Endothelial cell of umbilical vein (primary cell): ENCODE data around the gene FSD1. TPM values are rescaled to one million over a fixed set of nuclear protein-coding genes. Genes with fewer than 3 reads are reported as not detected.

Experiments
- BruUV-seq: library from RNA; stranded (reverse); fragments of 400-500 nt; replicated peaks from 2 replicates; lab custom pipeline; 2021; lab: Mats Ljungman, UMichigan
- CTCF ChIA-PET: fragments of 300-600, 350-600 bp; sonication (Branson Sonifier 250); formaldehyde crosslinking; loops from one replicate; lab custom pipeline; 2021; ENCODE audit warnings: antibody characterized with exemption, inconsistent platforms; lab: Charles Lee
- POLR2A ChIA-PET: fragments of 300-600, 350-600 bp; sonication (Branson Sonifier 250); formaldehyde crosslinking; loops from one replicate; lab custom pipeline; 2021; ENCODE audit warnings: antibody characterized with exemption, inconsistent platforms; lab: Charles Lee
- DNase-seq: peaks from one replicate; pipeline ENCODE4 v3.0.0-alpha.2; 2011; ENCODE audit warnings: low read depth, low spot score
- FAIRE-seq: peaks from 2 replicates; lab custom pipeline; 2011; peaks lifted over from hg19 to GRCh38; lab: Jason Lieb, UNC
- H2AFZ ChIP-seq: 2 replicates; pipeline ENCODE4 v1.6.0; 2012; ENCODE audit warnings: low read depth, low read length, control low read depth, inconsistent platforms
- H3K27ac ChIP-seq: 2 replicates; pipeline ENCODE4 v1.5.1; 2011; ENCODE audit warnings: low read depth, mild to moderate bottlenecking, control low read depth, low read length, moderate library complexity; ENCODE audit not compliant: insufficient read depth
- H3K27me3 ChIP-seq, 2 experiments: 2 replicates each; pipeline versions ENCODE4 v1.6.0 to v1.6.1; 2011; ENCODE audit warnings: low read length in 2 of 2, mixed read lengths in 1 of 2; ENCODE audit not compliant: control insufficient read depth in 2 of 2, insufficient read depth in 2 of 2
- H3K36me3 ChIP-seq, 2 experiments: 2 replicates in 1 of 2; 3 replicates in 1 of 2; pipeline ENCODE4 v1.5.1; 2011; ENCODE audit warnings: low read length in 2 of 2, mild to moderate bottlenecking in 1 of 2, moderate library complexity in 1 of 2; ENCODE audit not compliant: control insufficient read depth in 2 of 2, insufficient read depth in 2 of 2; ENCODE audit errors: extremely low read depth in 1 of 2
- H3K4me1 ChIP-seq: 3 replicates; pipeline ENCODE4 v1.5.1; 2011; ENCODE audit warnings: mild to moderate bottlenecking, low read length; ENCODE audit not compliant: control insufficient read depth, insufficient read depth; ENCODE audit errors: extremely low read depth
- H3K4me2 ChIP-seq: 2 replicates; pipeline ENCODE4 v1.6.1; 2011; ENCODE audit warnings: low read length, control low read depth, mixed read lengths; ENCODE audit not compliant: insufficient read depth
- H3K4me3 ChIP-seq, 3 experiments: fragments of 200-600 bp in 1 of 3; sonication (generic), shearing (Covaris generic) in 1 of 3; replicated peaks in 1 of 3; 2 replicates each; pipeline ENCODE4 v1.5.1; 2011 to 2016; ENCODE audit warnings: control low read depth in 3 of 3, low read length in 3 of 3, mild to moderate bottlenecking in 2 of 3, inconsistent platforms in 1 of 3, low read depth in 1 of 3, moderate library complexity in 1 of 3; ENCODE audit not compliant: insufficient read depth in 1 of 3
- H3K79me2 ChIP-seq: 2 replicates; pipeline ENCODE4 v1.6.0; 2012; ENCODE audit warnings: low read length, inconsistent platforms; ENCODE audit not compliant: control insufficient read depth, insufficient read depth
- H3K9ac ChIP-seq: replicated peaks from 2 replicates; pipeline ENCODE3; 2011; ENCODE audit warnings: low read length, control low read depth; ENCODE audit not compliant: insufficient read depth; ENCODE audit errors: extremely low read depth
- H3K9me1 ChIP-seq: replicated peaks from 3 replicates; pipeline ENCODE4 v1.6.0; 2011; ENCODE audit warnings: mild to moderate bottlenecking, low read length; ENCODE audit not compliant: control insufficient read depth, insufficient read depth; ENCODE audit errors: extremely low read depth
- H3K9me3 ChIP-seq: replicated peaks from 2 replicates; pipeline ENCODE4 v1.5.1; 2012; ENCODE audit warnings: low read length, inconsistent platforms; ENCODE audit not compliant: control insufficient read depth, insufficient read depth
- H4K20me1 ChIP-seq: replicated peaks from 2 replicates; pipeline ENCODE3; 2011; ENCODE audit warnings: mild to moderate bottlenecking, low read length; ENCODE audit not compliant: control insufficient read depth, insufficient read depth; ENCODE audit errors: extremely low read depth
- EZH2 ChIP-seq: IDR thresholded peaks from 2 replicates; pipeline ENCODE4 v1.6.1; 2012; ENCODE audit warnings: borderline replicate concordance, low read depth, mild to moderate bottlenecking, moderate library complexity, low read length, inconsistent platforms; ENCODE audit not compliant: severe bottlenecking
- FOS ChIP-seq: IDR thresholded peaks from 2 replicates; pipeline ENCODE4 v1.6.1; 2011; ENCODE audit warnings: mild to moderate bottlenecking, low read length, moderate library complexity, borderline replicate concordance; ENCODE audit not compliant: insufficient read depth
- GATA2 ChIP-seq: IDR thresholded peaks from 2 replicates; pipeline ENCODE4 v1.7.0; 2011; ENCODE audit warnings: low read depth, mild to moderate bottlenecking, moderate library complexity, mixed read lengths, low read length; ENCODE audit not compliant: insufficient read length, insufficient read depth
- JUN ChIP-seq: IDR thresholded peaks from 2 replicates; pipeline ENCODE4 v1.6.1; 2011; ENCODE audit warnings: borderline replicate concordance, low read depth; ENCODE audit not compliant: insufficient read length, insufficient read depth
- MAX ChIP-seq: IDR thresholded peaks from 2 replicates; pipeline ENCODE4 v1.6.1; 2011; ENCODE audit not compliant: insufficient read depth, insufficient read length
- MYC ChIP-seq: IDR thresholded peaks from one replicate; pipeline ENCODE4 v1.6.1; 2011; ENCODE audit warnings: mild to moderate bottlenecking, low read depth, low read length
- POLR2A ChIP-seq: IDR thresholded peaks from 2 replicates; pipeline ENCODE4 v1.6.1; 2012; ENCODE audit warnings: low read depth, mild to moderate bottlenecking, control low read depth, low read length
- POLR2AphosphoS5 ChIP-seq: IDR thresholded peaks from 2 replicates; pipeline ENCODE4 v1.6.1; 2012; ENCODE audit warnings: low read depth, mild to moderate bottlenecking, control low read depth, low read length, moderate library complexity; ENCODE audit not compliant: insufficient read depth
- dilution Hi-C: fragments of 300-500 bp; cut with MboI; formaldehyde crosslinking; loops from one replicate; pipeline ENCODE4 v1.15.0; 2019; ENCODE audit warnings: low sequenced_read_pairs; ENCODE audit not compliant: extremely low pct_ligation_motif_present
- intact Hi-C: fragments of 100-400 bp; cut with micrococcal nuclease; formaldehyde crosslinking; loops from one replicate; pipeline ENCODE4 v1.10.0; 2022
- polyA plus RNA-seq, 4 experiments: library from polyadenylated mRNA; depleted of rRNA in 3 of 4; stranded (reverse) in 3 of 4; unstranded in 1 of 4; fragments of >200 nt; gene quantifications; 2 replicates each; pipeline versions ENCODE4 v1.2.1 to v1.2.3, GENCODE V29; 2011 to 2012; ENCODE audit warnings: missing spikeins in 1 of 4
- total RNA-seq: library from RNA; stranded (reverse); gene quantifications from 2 replicates; pipeline ENCODE4 v1.2.3, GENCODE V29; 2021
- TF ChIP-seq, protein P1 (sequence below), 2 donors: IDR thresholded peaks; 1 replicate in 1 of 2; 2 replicates in 1 of 2; pipeline ENCODE4 v1.5.1; 2011; ENCODE audit warnings: low read length in 2 of 2, mild to moderate bottlenecking in 2 of 2, moderate library complexity in 2 of 2, control low read depth in 1 of 2, inconsistent platforms in 1 of 2, low read depth in 1 of 2; ENCODE audit not compliant: insufficient read depth in 1 of 2; ENCODE audit errors: extremely low read depth in 1 of 2

The FSD1 gene
- total and polyA plus RNA-seq, 2 donors (not counting 3 experiments of a cell fraction or from before 2014, with no cell fraction given) = 25.8 to 55.5 TPM

- Histone ChIP-seq H3K79me2 (no peaks in the 10 kb centered on the region), H3K36me3 (no peaks in the 10 kb centered on the region), H2AFZ (no peak overlapping the region), H3K4me1 (no peaks in the 10 kb centered on the region), H3K4me3 (no peak overlapping the region), H3K9me3 (no peaks in the 10 kb centered on the region), H3K4me2 (no peak overlapping the region), H3K9me1 (no peaks in the 10 kb centered on the region), H3K9ac (no peak overlapping the region), H4K20me1 (no peaks in the 10 kb centered on the region), H3K27me3 (no peaks in the 10 kb centered on the region), H3K27ac (no peak overlapping the region)
- dilution Hi-C loops = no loop called here
- DNase-seq (no peak), FAIRE-seq (no peak)
- ChIA-PET CTCF (no interaction called here), POLR2A (no interaction called here)
- intact Hi-C loops = no loop called here
- TF ChIP-seq FOS = no peak
- no TSS peak for BruUV-seq
Observed at GRCh38 chr19:4301590-4302242, 2.7 kb upstream of the FSD1 start.

DNA sequence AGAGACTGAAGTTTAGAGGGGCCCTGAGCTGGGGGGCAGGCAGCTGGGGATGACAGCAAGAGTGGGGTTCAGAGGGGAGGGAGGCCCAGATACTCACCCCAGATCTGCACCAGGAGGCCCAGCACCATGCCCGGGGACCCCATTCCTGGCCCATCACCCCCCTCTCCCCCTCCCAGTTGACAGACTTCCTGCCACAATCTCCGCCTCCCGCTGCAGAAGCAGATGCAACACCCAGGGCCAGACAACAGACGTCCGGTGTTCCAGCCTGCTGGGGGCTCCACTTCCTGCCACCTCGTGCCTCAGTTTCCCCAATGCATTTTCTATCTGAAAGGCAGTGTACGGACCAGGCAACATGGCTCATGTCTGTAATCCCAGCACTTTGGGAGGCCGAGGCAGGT is 2.2 kb upstream of the FSD1 start, which contains the start of gene TMIGD2:
TMIGD2 (minus strand) TSS at position 147 of the 398 bp plus-strand sequence; CDS start at position 143, 4 bp downstream.
- POLR2A ChIA-PET = no interaction called here
- no peaks in the 10 kb centered on the region for H3K27me3 ChIP-seq
- no peak within 1 kb of the TSS for H3K4me2 ChIP-seq
- FAIRE-seq (no peak), DNase-seq (no peak)
- dilution Hi-C loops (no loop called here), intact Hi-C loops (no loop called here)
- H3K9me1 ChIP-seq = no peaks in the 10 kb centered on the region
- no peak within 1 kb of the TSS for H3K9ac ChIP-seq
- no peaks in the 10 kb centered on the region for H3K9me3 ChIP-seq
- TF ChIP-seq MAX = no peak
- TF ChIP-seq EZH2 = no peak
- TF ChIP-seq, protein P1, sequence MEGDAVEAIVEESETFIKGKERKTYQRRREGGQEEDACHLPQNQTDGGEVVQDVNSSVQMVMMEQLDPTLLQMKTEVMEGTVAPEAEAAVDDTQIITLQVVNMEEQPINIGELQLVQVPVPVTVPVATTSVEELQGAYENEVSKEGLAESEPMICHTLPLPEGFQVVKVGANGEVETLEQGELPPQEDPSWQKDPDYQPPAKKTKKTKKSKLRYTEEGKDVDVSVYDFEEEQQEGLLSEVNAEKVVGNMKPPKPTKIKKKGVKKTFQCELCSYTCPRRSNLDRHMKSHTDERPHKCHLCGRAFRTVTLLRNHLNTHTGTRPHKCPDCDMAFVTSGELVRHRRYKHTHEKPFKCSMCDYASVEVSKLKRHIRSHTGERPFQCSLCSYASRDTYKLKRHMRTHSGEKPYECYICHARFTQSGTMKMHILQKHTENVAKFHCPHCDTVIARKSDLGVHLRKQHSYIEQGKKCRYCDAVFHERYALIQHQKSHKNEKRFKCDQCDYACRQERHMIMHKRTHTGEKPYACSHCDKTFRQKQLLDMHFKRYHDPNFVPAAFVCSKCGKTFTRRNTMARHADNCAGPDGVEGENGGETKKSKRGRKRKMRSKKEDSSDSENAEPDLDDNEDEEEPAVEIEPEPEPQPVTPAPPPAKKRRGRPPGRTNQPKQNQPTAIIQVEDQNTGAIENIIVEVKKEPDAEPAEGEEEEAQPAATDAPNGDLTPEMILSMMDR (IDR thresholded peaks at IDR 0.05; ENCODE audit: extremely low read depth in 1 of 2, insufficient read depth in 1 of 2, low read depth in 1 of 2, low read length in 2 of 2) = no peak
- no peak for TF ChIP-seq FOS
- TF ChIP-seq POLR2AphosphoS5 = no peak
- no peak for TF ChIP-seq MYC
- TF ChIP-seq GATA2 = no peak
- TF ChIP-seq POLR2A = no peak
- TF ChIP-seq JUN = no peak
- H3K36me3 ChIP-seq = no peaks in the 10 kb centered on the region
- BruUV-seq = no TSS peak
- H3K4me3 ChIP-seq = no peak within 1 kb of the TSS
- no peaks in the 10 kb centered on the region for H4K20me1 ChIP-seq
- H3K4me1 ChIP-seq = no peaks in the 10 kb centered on the region
- CTCF ChIA-PET = no interaction called here
- H2AFZ ChIP-seq = no peak within 1 kb of the TSS
- no peak within 1 kb of the TSS for H3K27ac ChIP-seq
- H3K79me2 ChIP-seq = no peaks in the 10 kb centered on the region
